Ovary (tissue), 9 donors: Measurements from ENCODE around the gene ASAP2. TPM values are rescaled to one million over a fixed set of nuclear protein-coding genes. Genes with fewer than 3 reads are reported as not detected.

Source experiments
- DNase-seq, 5 donors: peaks; one replicate each; pipeline ENCODE4 v3.0.0-alpha.2; 2019 to 2020
- H3K27ac ChIP-seq, 2 donors: fragments of 200-600 bp; one replicate each; pipeline versions ENCODE4 v1.5.1 to v1.8.0; 2019 to 2022
- H3K27me3 ChIP-seq: fragments of 200-600 bp; one replicate; pipeline ENCODE4 v1.8.0; 2022
- H3K36me3 ChIP-seq: fragments of 200-600 bp; sonication (generic); one replicate; pipeline ENCODE4 v1.5.1; 2019
- H3K4me1 ChIP-seq: one replicate; pipeline ENCODE4 v1.8.1; 2013; ENCODE audit warnings: mild to moderate bottlenecking, moderate library complexity; ENCODE audit not compliant: insufficient read depth
- H3K4me3 ChIP-seq: fragments of 200-600 bp; sonication (generic); one replicate; pipeline ENCODE4 v1.5.1; 2017
- H3K9me3 ChIP-seq, 2 donors: fragments of 200-600 bp in 1 of 2; sonication (generic) in 1 of 2; one replicate each; pipeline versions ENCODE4 v1.5.1 to v1.8.1; 2013 to 2019; ENCODE audit warnings: mild to moderate bottlenecking in 1 of 2, moderate library complexity in 1 of 2
- EP300 ChIP-seq: sonication (generic); formaldehyde crosslinking; IDR thresholded peaks from one replicate; pipeline ENCODE4 v1.6.1; 2017; ENCODE audit warnings: antibody characterized with exemption
- POLR2A ChIP-seq: fragments of 450-650 bp; IDR thresholded peaks from one replicate; pipeline ENCODE4 v1.6.1; 2017; ENCODE audit warnings: antibody characterized with exemption, mild to moderate bottlenecking, moderate library complexity
- WGBS, 3 donors: extraction: QIAGEN DNeasy Blood & Tissue Kit in 1 of 3; methylation state at CpG; one replicate each; pipeline versions ENCODE4 v1.1.5 to v1.1.7; 2013 to 2017; 5-methylcytosine and 5-hydroxymethylcytosine counted together
- intact Hi-C, 4 donors: fragments of 100-400 bp; cut with DNase I; formaldehyde crosslinking; loops; one replicate each; pipeline versions ENCODE4 v1.11.0 to v1.15.1; 2022 to 2023
- polyA plus RNA-seq, 2 donors: library from polyadenylated mRNA; stranded (reverse); fragments of 200-250 nt in 1 of 2; fragments of 350-450 nt in 1 of 2; fragmentation: Illumina TruSeq in 1 of 2; extraction: RNeasy Lipid Tissue Mini Kit (QIAGEN cat#74804) in 1 of 2; gene quantifications; one replicate each; pipeline ENCODE4 v1.2.3, GENCODE V29; 2013 to 2014
- total RNA-seq, 7 donors: library from RNA; depleted of rRNA in 2 of 7; stranded (reverse); fragments of >200 nt in 2 of 7; fragmentation: NEBNext Ultra II Directional in 3 of 7; extraction: Animal tissue kit (Norgen Biotek cat#: 25700) in 3 of 7; gene quantifications; one replicate each; pipeline versions ENCODE4 v1.1.0 to v1.2.4, GENCODE V29; 2016 to 2023
- TF ChIP-seq, protein P1 (sequence below), 3 donors: fragments of 450-650 bp in 2 of 3; fragments of 200-600 bp in 1 of 3; IDR thresholded peaks; one replicate each; pipeline versions ENCODE4 v1.5.1 to v1.8.0; 2016 to 2022; ENCODE audit warnings: antibody characterized with exemption in 3 of 3, mild to moderate bottlenecking in 1 of 3
- donor health status: DM: no; HTN: no; CAD: no; lungs with moderate emphysema.
- donor health status: DM: no; HTN: no; CAD: no.
- donor health status: Bipolar disorder and iron deficiency.
- donor health status: DM: yes; HTN: yes; CAD: no.
- donor health status: DM: no; HTN: no; CAD: no.
- donor health status: DM: yes; HTN: yes; CAD: no.

Gene ASAP2
- total and polyA plus RNA-seq, 9 donors = 10.3 to 22.7 (median 15.5) TPM

DNA sequence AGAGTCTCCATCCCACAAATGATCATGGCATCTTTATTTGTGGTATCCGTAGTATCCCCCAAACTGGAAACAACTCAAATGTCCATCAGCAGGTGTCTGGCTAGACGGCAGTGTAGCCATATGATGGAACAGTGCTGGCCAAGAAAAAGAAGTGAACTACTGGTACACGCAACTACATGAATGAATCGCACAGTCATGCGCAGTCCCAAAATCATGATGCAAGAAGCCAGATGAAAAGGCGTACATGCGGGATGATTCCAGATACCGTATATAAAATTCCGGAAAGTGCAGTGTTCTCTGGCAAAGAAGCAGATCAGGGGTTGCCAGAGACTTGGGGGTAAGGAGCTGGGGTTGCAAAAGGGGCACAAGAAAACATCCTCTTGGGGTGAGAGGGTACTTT is 102.5 kb downstream of the ASAP2 start:
- H3K27me3 ChIP-seq = no peaks in the 10 kb centered on the region
- H3K9me3 ChIP-seq = no peaks in the 10 kb centered on the region
- no peak overlapping the region for H3K4me3 ChIP-seq
- intact Hi-C loops = no loop called here
- peaks cover 9% of the 10 kb centered on the region for H3K4me1 ChIP-seq
- 95 to 97% (median 96%) methylated on average over 9 of the region's 9 CpGs for WGBS, 3 donors
- H3K36me3 ChIP-seq = no peaks in the 10 kb centered on the region
- TF ChIP-seq EP300 (no peak), POLR2A (no peak)
- TF ChIP-seq, protein P1, sequence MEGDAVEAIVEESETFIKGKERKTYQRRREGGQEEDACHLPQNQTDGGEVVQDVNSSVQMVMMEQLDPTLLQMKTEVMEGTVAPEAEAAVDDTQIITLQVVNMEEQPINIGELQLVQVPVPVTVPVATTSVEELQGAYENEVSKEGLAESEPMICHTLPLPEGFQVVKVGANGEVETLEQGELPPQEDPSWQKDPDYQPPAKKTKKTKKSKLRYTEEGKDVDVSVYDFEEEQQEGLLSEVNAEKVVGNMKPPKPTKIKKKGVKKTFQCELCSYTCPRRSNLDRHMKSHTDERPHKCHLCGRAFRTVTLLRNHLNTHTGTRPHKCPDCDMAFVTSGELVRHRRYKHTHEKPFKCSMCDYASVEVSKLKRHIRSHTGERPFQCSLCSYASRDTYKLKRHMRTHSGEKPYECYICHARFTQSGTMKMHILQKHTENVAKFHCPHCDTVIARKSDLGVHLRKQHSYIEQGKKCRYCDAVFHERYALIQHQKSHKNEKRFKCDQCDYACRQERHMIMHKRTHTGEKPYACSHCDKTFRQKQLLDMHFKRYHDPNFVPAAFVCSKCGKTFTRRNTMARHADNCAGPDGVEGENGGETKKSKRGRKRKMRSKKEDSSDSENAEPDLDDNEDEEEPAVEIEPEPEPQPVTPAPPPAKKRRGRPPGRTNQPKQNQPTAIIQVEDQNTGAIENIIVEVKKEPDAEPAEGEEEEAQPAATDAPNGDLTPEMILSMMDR (IDR thresholded peaks at IDR 0.05) = no peak
- H3K27ac ChIP-seq = no peak overlapping the region
- no peak for DNase-seq

DNA sequence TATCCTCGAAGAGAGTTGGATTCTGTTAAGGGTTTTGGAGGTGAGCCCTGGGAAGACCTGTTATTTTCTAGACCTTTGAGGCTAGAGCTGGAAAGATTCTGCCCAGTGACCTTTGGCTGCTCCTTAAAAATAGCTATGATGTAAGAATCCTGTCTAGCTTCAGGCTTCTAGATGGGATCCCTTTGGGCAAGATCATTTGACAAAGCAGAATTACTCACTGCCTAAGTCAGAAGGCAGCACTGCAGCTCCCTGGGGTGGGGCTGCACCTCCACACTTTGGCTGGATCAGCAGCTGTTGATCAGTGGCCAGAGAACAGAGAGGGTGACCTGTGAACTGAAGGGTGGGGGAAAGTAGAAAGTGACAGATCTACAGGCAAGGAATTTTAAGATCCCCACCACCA is 103.8 kb downstream of the ASAP2 start:
- no peaks in the 10 kb centered on the region for H3K27me3 ChIP-seq
- no peaks in the 10 kb centered on the region for H3K36me3 ChIP-seq
- no peak for TF ChIP-seq EP300
- TF ChIP-seq POLR2A = no peak
- peak; percentile 41 to 60 (median 51) for DNase-seq
- peak overlapping the region; percentile 22 to 37 for H3K27ac ChIP-seq
- no peak overlapping the region for H3K4me3 ChIP-seq
- intact Hi-C loops = loop anchor here in 1 of 4 donors (10.0 kb wide), 1 partner anchor 106 kb away; the partner anchor contains the start of gene ASAP2
- H3K4me1 ChIP-seq = peaks cover 9% of the 10 kb centered on the region
- WGBS, 3 donors = 10 to 13% (median 11%) methylated on average over 1 of the region's 1 CpG
- no peaks in the 10 kb centered on the region for H3K9me3 ChIP-seq

DNA sequence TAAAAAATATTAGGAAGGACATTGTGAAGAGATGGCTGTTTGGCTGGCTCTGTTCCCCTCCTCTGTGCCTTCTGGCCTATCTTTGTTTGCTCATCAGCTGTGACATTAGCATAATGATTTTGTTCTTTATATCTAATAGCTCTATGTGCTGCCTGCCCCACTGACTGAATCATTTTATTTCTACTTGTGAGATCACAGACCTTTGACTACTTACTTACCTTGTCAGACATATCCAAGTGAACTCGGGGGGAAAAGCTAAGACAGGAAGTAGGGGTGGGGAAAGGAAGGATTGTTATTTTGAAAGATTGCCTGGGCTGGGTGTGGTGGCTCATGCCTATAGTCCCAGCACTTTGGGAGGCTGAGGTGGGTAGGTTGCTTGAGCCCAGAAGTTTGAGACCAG is 104.2 kb downstream of the ASAP2 start:
- Histone ChIP-seq H3K27me3 (no peaks in the 10 kb centered on the region), H3K27ac (peak overlapping the region in 1 of 2 donors; percentile 22), H3K4me3 (no peak overlapping the region), H3K4me1 (peaks cover 9% of the 10 kb centered on the region), H3K36me3 (no peaks in the 10 kb centered on the region), H3K9me3 (no peaks in the 10 kb centered on the region)
- TF ChIP-seq EP300 = no peak
- TF ChIP-seq, protein P1 (IDR thresholded peaks at IDR 0.05) = no peak
- TF ChIP-seq POLR2A = no peak
- intact Hi-C loops = loop anchor here in 1 of 4 donors (10.0 kb wide), 1 partner anchor 106 kb away; the partner anchor contains the start of gene ASAP2
- WGBS, 3 donors = 18 to 37% (median 33%) methylated on average over 1 of the region's 1 CpG
- no peak for DNase-seq

DNA sequence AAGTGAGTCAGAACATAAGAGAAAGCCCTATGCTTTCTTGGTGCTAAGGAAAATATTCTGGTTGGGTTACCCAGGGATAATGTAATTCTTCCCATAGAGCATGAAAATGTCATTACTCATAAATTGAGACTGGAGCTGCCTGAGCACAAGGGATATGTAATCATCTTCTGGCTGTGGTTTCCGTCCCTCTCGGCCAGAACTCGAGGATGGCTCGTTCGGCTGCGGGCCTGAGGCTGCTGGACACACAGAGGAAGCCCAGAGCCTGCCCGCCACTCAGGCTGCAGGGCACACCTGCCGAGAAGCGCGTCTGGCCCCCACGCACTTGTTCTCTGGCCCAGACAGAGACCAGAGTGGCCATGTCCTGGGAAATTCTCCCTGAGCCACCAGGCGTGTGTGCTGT is 104.9 kb downstream of the ASAP2 start:
- H3K9me3 ChIP-seq = no peaks in the 10 kb centered on the region
- intact Hi-C loops = loop anchor here in 1 of 4 donors (10.0 kb wide), 1 partner anchor 107 kb away; the partner anchor contains the start of gene ASAP2
- H3K27me3 ChIP-seq = no peaks in the 10 kb centered on the region
- peak overlapping the region in 1 of 2 donors; percentile 22 for H3K27ac ChIP-seq
- peak in 2 of 5 donors; percentile 41 to 47 for DNase-seq
- H3K4me3 ChIP-seq = no peak overlapping the region
- 47 to 74% (median 60%) methylated on average over 12 of the region's 12 CpGs for WGBS, 3 donors
- no peaks in the 10 kb centered on the region for H3K36me3 ChIP-seq
- peaks cover 9% of the 10 kb centered on the region for H3K4me1 ChIP-seq
- no peak for TF ChIP-seq EP300
- TF ChIP-seq, protein P1 (IDR thresholded peaks at IDR 0.05) = no peak
- no peak for TF ChIP-seq POLR2A

DNA sequence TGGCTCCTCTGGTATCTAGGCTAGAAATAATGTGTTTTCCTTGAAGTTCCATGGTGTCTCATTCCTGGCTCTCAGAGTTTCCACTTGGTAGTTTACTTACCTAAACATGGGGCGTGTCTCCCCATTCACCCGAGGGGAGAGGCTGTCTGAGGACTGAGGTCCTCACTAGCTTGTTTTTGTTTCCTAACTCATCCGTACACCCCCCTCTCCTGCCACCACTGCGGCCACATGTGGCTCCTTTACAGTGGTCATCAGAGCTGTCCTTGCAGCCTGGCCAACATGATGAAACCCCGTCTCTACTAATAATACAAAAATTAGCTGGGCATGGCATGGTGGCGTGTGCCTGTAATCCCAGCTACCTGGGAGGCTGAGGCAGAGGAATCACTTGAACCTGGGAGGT is 106.0 kb downstream of the ASAP2 start:
- Histone ChIP-seq H3K27ac (no peak overlapping the region), H3K36me3 (no peaks in the 10 kb centered on the region), H3K4me3 (no peak overlapping the region), H3K27me3 (no peaks in the 10 kb centered on the region), H3K9me3 (no peaks in the 10 kb centered on the region), H3K4me1 (peaks cover 7% of the 10 kb centered on the region)
- WGBS, 3 donors = 91 to 95% (median 93%) methylated on average over 6 of the region's 6 CpGs
- TF ChIP-seq, protein P1 (IDR thresholded peaks at IDR 0.05) = no peak
- TF ChIP-seq POLR2A (no peak), EP300 (no peak)
- no peak for DNase-seq
- intact Hi-C loops = loop anchor here in 1 of 4 donors (10.0 kb wide), 1 partner anchor 108 kb away; the partner anchor contains the start of gene ASAP2
